Activated effector memory CD4-positive, alpha-beta T cell treated with Interleukin-2 at 50 U/mL for 16 hours (primary cell): ENCODE data around the gene MAFB.

Source experiments
- DNase-seq: peaks from one replicate; pipeline ENCODE4 v3.0.0-alpha.2; 2020

The MAFB gene

DNA sequence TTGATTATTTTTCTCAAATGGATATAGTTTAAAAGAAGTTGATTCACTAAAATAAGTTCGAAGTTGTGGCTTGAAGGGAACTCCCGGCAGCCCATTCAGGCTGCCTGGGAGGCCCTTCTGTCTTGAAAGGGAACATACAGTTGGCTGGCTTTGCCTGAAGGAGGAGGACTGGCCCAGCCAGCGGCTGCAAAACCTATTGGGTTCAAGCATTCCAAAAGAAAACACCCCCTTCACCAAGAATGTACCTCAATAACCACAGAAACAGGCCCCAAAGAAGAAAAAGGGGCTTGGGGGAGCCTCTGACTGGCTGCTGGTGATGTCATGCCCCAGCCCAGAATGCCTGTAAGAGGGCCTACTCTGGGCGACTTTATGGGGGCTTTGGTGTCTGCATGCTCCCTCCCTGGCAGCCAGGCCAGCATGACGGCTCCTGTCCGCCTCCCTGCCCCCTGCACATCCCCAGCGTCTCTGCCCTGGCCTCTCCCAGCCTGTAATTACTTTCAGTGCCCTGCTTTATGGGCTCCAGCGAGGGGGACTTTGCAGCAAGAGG lies 36.5 kb downstream of the MAFB start:
- DNase-seq: no peak

DNA sequence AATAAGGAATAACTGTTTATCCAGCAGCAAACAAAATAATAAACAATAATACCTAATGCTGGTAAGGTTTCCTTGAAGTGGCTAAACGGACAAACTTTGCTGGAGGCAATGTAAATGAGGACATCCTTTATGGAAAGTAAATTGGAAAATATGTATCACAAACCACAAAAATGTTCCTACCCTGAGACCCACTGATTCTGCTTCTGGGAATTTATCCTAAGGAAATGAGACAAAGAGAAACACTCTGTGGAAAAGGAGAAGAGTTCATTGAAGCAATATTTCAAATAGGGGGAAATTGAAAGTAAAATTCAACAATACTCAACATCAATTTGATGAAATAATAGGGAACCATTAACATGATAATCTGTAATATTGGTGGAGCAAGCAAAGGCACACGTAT lies 37.9 kb downstream of the MAFB start:
- DNase-seq: no peak

DNA sequence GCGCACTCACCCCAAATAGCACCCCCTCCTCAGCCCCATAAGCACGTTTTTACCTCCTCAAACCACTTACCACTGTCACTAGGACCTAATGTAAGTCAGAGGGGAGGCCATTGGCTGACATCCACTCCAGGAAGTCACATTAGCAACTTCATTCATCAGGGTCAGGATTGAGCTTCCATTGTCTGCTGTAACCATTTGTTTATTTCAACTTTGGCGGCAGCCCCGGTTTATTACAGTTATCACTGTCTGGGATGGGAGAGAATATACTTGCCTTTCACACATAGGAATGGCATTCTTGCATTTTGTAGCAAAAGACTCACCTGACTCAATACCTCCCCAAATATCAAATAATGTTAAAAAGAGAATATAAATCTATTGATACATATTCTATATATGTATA lies 38.3 kb downstream of the MAFB start:
- DNase-seq: no peak

DNA sequence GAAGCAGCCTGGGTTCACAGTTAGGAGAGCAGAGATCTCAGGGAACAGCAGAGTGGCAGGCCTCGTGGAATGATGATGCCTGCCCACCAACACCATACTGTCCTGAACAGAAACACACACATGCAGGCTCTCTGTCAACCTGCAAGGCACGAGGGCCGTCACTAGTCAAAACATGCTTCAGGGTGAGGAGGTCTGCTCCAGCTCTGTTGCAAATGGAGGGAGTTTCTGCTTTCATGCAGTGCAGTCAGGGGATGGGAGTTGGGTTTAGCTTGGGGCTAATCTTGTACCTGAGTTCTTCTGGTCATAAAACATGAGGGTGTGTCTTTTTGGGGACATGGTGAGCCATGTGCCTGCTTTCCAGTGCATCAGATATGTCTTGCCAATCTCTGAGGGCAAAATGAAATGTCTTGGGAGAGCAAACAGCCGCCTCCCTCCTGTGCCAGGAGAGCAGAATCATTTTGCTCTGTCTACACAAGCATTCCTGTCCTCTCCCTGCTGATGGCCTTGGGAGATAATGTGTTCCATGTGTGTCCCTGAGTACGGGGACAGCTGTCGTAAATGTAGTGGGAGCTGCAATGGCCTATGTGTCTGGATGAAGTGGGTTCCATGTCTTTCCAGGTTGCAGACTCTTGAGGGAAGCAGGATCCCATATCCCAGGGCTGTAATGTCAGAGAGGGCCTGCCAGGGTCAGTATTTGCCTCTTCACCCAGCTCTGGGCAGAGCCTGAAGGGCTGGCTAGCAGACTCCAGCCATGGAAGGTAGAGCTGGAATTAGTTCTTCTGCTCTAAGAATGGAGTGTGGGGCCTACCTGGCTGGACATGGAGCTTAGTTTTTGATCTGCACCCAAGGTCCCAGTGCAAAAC lies 40.6 kb downstream of the MAFB start:
- DNase-seq: no peak

DNA sequence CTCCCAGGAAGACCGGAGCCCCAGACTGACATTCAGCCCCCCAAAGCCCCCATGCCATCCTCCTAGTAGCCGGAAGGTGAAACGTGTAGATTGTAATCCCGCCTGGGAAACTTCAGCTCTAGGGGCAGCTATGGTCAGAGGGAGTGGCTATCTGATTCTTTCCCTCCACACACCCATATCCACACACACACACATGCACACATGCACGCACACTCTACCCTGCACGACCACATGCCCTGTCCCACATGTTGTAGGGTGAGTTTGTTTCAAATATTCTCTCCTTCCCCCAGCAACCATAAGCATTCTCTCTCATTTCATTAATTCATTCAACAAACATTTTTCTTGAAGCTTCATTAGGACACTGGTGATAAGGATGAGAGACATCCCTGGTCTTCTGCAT lies 42.2 kb downstream of the MAFB start:
- no peak for DNase-seq

DNA sequence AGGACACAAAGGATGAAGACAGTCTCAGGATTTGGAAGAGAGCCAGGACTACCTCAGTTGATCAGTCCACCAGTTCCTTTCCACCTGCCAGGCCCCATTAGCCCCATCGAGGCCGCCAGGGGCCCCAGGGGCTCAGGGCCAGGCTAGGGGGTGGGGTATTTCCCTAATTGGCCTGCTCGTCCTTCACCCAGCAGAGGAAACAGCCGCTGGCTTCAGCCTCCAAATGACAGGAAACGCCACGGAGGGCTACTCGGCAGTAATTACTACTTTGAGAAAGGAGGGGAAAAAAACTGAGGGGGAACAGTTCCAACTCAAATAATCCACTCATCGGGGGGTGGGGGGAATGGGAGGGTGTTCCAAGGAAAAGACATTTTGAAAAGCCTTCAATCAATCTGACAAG lies 42.7 kb downstream of the MAFB start:
- no peak for DNase-seq

DNA sequence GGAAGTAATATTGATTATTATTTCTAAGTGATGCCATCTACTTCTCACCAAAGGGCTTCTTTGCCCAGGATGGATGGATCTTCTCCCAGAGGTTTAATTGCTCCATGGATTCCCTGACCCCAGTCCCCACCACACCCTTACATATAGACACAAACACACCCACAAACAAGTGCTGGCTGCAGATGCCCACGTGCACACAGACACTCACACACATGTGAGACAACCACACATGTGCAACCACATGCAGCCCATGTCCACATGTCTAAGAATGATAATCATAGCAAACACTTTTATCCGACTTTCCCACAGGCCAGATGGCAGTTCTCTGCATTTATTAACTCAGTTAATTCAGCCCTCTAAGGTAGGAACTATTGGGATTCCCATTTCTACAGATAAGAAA lies 44.2 kb downstream of the MAFB start:
- DNase-seq: no peak

DNA sequence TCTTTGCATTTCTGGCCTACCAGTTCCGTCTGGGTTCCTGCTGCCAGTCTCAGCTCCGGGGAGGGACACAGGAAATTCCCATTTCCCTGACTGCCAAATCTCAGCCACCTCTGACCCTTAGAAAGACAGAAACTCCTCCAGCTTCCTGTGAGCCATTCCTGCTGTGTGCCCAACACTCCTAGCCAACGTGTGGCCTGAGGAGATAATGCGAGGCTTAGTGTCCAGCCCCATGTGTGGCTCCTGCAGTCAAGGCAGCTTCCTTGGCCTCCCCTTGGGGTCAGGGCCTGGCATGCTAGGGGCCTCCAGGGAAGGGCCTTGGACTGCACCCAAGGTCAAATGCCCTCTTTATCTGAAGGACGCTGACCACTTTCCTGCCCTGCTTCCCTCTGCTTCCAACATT lies 45.1 kb downstream of the MAFB start:
- DNase-seq: no peak

DNA sequence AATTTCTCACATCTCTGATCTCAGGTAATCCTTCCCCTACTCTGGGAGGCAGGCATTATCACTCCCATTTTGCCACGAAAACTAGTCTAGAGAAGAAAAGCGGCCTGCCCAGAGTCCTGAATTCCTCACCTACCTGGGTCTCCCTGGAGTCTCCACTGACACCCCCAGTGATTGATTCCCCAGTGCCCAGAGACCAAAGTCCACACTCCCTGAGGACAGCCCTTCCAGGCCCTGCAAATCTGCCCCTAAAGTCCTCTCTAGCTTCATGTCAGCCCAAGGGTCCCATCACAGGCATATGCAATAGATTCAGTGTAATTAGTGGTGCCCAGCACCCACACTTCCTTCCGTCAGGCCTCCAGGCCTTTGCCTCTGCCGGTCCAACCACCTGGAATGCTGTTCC lies 47.2 kb downstream of the MAFB start:
- DNase-seq: no peak

DNA sequence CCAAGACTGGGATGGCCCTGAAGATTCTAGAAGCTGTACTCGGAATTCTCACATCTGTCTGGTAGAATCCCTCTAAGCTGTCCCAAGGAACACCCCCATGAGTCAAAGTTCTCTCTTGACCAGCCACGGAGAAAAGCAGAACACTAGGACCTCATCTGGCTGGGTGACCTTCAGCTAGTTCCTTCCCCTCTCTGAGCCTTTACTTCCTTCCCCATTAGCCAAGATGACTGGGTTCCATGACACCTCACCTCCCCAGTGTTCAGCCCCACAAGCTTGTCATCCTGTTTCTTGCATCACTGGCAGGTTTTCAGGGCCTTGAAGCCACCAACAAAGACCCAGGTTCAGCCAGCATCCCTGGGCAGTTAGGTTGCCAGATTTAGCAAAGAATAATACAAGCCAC lies 47.8 kb downstream of the MAFB start:
- no peak for DNase-seq

DNA sequence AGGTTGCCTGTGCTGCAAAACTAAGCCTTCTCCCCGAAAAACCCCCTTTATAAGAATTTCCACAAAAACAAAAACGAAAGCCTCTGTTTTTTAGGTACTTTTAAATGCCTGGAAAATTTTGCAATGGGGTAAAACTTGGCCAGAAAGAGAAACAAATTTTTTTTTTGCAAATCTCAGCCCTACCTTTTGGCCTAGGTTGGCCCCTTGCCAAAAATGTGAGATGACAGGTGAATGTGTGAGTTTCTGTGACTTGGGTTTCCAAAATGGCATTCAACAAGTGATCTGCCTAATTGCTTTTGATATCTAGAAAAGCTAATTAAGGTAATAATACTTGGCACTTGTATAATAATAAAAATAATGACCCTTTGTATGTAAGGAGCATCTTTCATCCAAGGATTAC lies 48.4 kb downstream of the MAFB start:
- no peak for DNase-seq

DNA sequence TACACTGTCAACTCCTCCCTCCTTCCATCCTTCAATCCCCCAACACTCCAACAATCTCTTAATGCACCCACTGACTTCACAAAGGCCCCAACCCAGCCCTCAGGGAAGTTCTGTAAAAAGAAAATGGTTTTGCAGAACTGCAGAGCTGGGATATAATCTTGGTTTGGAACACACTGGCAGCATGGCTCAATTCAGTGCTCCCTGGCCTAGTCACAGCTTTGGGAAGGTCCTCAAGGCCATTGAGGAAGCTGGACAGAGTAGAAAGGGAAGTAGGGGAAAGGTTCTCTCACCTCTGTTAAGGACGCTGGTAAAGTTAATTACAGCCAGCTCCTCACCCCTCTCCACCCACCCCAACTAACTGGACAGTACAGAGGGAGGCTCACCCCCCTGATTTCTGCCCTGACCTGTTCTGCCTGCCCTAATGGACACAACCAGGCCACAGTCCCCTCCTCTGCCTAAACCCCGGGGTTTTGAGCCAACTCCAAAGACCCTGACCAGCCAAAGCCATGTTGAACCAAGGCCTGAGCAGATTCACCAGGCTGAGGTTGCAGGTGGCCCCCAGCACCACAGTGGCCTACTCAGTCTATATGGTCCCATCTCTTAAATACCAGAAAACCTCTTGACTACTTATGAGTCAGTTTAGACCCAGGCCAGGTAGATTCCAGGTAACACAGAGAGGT lies 49.2 kb downstream of the MAFB start:
- DNase-seq: no peak

DNA sequence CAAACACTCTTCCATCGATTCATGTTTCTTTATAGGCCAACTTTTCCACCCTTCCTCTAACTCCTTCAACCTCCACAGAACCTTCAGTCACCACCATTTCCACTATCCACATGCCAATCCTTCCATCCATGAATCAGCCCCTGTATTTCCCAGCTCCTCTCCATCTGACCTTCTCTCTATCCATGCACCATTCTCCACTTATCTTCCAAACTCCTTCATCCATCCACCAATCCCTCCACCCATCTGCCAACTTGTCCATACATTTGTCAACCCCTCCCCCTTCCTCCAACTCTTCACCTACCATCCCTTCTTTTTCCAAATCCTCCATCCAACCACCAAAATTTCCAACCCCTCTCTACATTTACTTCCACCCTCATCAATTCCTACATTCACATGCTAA lies 49.9 kb downstream of the MAFB start:
- DNase-seq: no peak

DNA sequence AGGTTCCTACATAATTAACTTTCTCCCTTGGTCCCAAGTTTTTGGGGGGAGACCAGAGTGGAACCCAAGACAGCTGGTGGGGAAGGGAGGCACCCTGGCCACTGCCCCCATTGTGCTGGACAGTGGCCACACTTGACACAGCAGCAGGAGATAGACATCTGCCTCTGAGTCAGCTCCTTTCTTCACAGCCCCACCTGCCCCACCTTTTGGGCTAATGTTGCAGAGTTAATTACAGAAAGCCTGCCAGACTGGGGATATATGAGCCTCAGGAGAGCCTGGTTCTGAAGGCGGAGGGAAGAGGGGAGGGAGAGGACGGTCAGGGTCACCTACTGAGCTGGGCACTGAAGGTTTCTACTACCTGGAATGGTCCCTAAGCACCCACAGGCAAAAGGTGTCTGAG lies 50.6 kb downstream of the MAFB start:
- DNase-seq: no peak

DNA sequence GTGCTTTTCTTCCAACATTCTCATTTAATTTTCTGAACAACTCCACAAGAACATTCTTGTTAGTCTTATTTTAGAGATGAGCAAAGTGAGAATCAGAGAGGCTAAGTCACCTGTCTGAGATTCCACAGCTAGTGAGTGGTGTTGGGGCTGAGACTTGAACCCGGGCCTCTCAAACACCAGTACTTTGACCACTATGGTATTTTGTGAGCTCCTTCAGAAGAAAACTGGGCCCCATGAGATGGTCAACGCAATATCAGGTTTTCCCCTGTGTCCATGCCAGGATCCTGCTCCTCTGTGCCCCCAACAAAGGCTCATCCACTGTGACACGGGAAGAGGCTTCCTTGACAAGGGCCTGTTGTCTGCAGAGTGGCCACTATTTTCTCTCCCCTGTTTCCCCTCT lies 51.9 kb downstream of the MAFB start:
- no peak for DNase-seq

DNA sequence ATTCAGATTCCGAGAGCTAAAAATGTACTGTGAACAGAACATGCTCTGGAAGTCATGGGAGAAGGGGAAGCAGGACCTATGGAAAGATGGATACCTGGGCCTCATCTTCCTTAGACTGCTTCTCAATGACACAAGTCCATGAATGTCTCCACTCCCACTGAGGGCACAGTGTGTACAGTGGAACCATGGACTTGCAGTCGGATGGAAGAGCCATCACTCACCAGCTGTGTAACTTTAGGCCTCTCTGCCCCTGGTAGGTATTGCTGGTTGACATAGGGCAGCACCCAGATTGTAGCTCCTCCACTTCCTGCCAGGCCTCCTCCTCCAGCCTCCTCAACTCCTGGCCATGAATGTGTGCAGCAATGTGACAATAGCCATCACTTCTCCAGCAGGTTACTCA lies 52.5 kb downstream of the MAFB start:
- no peak for DNase-seq

DNA sequence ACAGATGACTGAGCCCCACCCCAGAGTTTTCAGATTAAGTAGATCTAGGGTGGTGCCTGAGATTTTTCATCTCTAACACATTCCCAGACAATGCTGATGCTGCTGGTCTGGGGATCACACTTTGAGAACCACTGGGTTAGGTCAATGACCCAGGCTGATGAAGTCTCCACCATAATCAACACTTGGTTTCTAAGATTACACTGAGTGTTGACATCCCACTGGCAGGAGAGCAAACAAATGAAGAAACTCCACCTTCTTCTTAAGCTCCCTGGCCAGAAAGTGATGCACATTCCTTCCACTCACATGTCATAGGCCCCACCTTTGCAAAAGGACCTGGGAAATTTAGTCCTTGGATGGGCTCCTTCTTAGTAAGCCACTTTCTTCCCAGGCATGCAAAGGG lies 53.1 kb downstream of the MAFB start:
- DNase-seq: no peak
